Stimulated activated CD4-positive, alpha-beta T cell treated with anti-CD3 and anti-CD28 coated beads, TNF-alpha, amount 100 ng/mL, for 48 hours (primary cell): ENCODE measurements around the gene PSMC3.

Source experiments
- DNase-seq, 3 donors: peaks; one replicate each; pipeline ENCODE4 v3.0.0-alpha.2; 2020; ENCODE audit warnings: low read depth in 3 of 3

Gene PSMC3

DNA sequence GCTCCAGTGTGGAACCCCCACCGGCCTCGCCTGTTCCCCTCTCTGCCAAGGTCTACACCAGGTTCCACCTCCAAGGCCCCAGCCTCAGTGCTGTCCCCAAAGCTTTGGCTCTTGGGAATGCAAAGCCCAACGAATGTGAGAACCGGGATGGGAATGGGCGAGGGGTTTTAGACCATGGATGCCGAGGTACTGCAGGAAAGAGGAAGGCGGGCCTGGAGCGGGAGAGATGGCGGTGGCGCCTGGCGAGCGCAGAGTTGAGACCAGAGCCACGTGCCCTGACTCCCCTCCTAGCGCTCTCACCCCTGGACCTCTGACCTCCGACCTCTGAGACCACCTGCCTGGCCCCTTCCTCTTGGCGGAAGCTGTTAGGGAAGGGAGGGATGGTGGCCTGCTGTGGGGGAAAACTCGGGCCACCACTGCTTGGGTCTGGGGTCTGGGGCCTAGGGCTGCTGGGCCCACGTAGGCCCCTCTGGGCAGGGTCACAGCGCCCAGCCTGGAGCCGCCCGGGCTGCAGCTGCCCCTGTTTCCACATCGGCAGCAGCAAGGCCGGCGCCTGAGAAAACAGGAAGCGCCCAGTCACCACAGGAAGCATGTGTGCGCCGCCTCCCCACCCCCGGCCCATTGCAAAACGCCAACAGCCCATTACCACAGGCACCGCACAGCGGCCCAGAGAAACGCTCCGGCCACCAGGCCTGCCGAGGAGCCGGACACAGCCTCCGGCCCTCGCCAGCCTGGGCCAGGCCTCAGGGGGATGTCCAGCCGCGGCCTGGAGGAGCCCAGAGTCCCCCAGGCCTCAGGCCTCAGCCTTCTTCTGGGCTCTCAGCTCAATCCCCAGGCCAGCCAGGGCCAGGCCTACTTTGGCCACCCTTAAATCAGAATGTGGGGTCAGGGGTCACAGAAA lies 31.7 kb downstream of the PSMC3 start:
- DNase-seq, result peak in 2 of 3 donors; percentile 36 to 56

DNA sequence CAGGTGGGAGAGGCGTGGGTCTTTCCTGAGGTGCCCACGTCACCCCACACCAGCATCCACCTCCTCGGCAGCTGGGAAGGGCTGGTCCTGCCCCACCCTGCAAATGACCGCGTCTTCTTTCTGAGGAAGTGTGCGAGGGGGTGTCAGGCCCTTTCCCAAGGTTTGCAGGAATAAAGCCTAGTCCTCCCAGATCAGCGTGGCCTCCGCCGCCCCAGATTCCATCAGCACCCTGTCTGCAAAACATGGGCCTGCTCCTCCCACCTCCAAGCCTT lies 32.3 kb downstream of the PSMC3 start:
- DNase-seq, result no peak

DNA sequence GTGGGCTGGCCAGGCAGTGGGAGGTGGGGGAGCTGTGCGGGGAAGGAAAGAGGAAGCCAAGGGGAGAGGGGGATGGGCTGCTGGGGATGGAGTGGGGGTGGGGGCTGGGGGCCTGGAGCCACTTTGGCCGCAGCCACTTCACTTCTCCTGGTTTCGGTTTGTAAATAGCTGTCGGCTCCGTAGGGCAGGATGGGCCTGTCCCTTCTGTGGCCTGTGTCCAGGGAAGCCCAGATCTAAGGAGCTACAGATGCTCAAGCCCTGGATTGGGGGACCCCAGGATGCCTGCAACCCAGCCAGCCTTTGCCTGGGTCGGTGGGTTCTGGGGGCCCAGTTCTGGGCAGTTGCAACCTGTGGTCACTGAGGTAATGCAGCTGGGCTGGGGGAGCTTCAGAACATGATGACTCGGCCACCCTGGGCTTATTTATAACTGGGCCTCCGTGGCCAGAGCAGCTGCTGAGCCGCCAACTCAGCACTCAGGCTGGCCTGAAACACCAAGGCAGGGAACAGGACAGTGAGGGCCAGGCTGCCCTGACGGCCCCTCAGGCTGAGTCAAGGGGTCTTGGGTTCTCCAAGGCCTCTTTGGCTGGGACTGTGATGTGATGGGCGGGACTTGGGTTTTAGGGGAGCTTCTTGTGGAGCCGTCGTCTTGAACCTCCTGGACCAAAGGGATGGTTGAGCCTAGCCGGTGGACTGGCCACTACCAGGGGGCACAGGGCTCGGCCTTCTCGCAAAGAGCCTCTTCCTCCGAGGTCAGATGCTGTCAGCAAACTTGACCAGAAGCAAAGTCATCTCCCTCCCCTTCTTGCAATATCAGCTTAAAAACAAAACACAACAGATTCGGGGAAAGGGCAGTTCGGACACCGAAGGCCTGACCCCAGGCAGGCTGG lies 32.8 kb downstream of the PSMC3 start:
- no peak for DNase-seq

DNA sequence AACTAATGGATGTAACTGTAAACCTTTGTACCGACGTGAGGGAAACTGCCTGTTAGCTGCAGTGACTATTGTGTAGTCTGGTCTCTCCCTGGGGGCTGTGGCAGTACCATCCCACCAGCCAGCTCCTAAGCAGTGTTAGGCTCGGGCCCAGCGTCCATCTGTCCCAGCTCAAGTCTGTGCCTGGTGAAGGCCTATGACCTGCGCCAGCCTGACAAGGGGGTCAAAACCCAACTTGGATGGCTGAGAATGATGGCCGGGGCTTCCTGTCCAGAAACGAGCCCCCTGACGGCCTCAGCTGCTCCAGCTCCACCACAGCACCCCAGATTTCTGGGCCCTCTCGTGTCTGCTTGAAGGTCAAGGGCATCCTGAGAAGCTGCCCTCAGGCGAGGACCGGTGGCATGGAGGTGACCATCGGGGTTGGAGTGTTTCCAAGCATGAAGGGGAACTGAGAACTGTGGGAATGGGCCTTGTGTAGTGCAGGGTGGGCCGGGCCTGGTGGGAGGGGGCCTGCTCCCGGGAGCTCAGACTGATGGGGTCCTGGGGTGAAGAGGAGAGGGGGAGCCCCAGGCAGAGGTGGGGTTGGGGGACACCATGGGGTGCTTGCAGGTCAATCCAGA lies 33.6 kb downstream of the PSMC3 start:
- no peak for DNase-seq

DNA sequence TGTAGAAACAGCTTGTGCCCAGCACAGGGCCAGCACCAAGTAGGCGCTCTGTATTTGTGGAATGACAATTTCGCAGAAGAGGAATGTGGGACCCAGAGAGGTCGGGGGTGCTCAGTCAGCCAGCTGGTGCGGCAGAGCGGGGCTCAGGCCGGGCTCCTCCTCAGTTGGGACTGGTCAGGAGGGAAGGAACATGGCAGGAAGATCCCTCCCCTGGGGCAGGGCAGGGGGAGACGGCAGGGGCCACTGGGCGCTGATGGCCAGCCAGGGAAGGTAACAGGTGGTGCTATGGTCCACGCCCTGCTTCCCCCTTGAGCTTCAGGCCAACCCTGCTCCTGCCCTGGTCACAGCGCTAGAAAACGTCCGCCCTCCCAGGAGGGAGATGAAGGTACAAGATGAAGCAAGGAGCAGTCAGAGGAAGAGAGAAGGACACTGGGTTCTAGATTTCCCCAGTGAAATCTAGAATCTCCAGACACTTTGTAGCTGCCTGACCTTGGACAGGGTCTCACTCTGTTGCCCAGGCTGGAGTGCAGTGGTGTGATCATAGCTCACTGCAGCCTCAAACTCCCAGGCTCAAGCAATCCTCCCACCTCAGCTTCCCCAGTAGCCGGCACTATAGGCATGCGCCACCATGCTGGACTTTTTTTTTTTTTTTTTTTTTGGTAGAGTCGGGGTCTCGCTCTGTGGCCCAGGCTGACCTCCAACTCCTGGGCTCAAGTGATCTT lies 34.4 kb downstream of the PSMC3 start:
- no peak for DNase-seq

DNA sequence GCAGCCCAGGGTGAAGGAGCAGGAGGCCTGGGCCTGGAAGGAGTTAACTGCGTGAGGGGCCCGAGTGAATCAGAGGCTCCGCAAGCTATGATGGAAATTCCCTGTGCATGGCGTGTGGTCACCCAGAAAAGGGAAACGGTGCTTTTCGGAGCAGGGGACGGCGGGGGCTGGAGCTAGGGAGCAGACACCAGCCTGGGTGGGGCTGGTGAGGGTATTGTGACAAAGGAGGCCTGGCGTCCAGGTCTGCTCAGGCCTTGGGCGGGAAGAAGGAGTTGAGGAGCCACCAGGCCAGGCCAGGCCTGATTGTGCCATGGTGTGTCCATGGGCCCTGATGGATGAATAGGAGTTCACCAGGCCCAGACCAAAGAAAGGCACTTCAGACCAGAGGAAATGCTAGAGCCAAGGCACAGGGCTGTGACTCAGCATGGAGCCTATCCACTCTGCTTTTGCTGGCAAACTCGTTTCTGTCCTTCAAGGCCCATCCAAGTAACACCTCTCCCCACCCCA lies 35.1 kb downstream of the PSMC3 start:
- DNase-seq, result no peak

DNA sequence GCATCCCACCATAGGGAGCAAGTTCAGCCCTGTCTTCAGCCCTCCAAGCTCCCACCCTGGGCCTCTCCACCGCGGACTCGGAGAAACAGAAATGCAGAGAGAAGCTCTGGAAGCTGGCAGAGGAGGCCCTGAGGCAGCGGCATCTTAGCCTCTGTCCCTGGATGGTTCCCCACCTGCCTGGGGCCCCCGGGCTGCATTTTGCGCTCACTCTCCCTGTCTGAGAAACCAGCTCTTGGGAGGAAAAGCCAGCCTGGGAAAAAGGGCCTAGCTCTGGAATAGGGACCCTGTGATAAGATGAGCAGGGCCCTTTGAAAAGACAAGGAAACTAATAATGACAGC lies 35.8 kb downstream of the PSMC3 start:
- no peak for DNase-seq

DNA sequence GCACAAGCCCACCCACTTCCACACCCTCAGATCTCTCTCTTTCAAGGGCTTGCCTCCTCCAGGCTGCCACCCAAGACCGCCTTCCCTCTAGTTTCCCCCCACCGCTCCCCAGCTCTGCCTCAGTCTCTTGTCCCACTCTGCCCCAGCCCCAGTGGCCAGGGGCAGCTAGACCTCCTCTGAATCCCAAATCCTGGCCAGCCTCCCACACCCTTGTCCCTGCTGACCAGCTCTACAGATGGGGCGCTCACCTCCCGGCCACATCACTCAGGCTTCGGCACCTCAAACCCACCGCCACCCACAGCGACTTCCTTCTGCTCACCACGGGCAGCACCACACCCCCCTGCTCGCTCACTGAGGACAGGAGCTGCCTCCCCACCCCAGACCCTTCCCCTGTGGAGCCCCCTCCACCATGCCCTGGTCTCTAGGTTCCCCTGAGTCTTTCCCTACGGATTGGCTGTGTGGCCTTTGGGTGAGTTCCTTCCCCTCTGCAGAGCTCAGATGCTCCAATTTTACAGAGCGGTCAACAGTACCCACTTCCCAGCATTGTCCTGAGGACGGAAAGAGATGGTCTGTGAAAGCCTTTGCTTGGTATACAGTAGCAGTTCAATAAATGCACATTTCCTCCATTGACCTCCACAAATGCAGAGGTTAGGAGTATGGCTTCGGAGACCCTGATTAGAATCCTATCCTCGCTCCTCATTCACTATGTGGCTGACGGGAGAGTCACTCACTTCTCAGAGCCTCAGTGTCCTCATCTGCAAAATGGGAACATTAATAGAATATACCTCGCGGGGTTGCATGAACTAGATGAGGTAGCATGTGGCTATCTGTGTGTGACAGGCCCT lies 36.4 kb downstream of the PSMC3 start:
- no peak for DNase-seq

DNA sequence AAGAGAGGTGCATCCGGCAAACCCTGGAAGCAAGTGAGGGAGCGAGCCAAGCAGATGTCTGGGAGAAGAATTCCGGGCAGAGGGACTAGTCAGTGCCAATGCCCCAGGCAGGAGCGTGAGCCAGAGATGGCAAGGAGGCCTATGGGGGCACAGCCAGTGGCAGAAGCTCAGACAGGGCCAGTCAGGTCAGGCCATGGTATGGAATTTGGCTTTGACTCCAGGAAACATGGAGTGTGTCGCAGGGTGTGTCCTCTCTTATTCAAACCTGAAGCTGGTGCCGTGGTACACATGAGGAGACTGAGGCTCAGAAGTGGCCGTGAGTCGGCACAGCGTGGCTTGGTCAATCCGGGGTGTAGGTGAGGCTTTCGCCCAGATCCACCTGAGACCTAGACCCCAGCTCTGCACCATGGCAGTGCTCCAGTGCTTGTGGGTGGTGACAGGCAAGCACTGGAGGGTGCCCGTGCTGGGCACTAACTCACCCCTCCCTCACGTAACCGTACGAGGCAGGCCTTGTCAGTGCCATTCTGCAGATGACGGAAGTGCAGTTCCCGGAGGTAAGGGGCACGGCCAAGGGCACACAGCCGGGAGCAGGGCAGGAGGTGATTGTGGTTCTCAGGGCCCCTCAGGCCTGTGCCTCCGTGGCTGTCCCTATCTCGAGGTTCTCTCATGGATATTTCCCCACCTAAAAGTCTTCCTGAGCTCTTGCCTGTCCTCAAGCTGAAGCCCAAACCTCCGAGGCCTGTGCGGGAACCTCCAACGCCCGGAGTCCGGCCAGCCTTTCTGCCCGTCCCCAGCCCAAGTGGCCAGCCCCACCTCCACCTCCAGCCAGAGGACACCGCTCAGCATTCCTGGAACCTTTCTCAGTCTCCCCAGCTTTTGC lies 37.3 kb downstream of the PSMC3 start:
- DNase-seq, result no peak

DNA sequence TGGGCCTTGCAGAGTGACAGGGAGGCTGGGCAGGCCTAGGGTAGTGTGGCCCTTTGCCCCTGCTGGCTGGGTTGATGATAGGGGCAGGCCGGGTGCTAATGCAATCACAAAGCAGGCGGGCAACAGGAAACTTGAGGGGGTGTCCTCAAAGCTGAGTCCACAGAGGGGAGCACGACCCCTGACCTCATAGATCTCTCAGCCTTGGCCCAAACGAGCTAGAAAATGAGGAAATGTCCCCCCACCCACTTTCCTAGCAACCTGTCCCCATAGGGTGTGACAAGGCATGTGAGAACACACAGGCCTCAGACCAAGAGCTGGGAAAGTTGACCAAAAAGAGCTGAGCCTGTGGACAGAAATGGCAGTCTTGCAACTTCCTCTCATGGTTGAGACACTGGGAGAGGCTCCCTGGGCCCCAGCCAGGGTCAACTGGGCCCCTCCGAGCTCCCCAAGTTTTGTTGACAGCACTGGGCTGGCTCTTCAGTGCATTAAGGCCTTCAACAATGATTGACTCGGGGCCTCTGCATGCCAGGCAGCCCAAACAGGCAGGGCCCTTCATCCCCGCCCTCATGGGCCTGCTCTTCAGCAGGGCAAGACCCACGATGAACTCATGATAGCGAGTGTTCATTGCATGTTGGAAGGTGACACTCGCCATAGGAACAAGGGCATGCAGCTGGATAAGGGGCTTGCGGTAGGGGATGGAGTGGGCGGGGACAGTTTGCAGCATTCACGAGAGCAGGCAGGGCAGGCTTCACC lies 38.1 kb downstream of the PSMC3 start:
- no peak for DNase-seq

DNA sequence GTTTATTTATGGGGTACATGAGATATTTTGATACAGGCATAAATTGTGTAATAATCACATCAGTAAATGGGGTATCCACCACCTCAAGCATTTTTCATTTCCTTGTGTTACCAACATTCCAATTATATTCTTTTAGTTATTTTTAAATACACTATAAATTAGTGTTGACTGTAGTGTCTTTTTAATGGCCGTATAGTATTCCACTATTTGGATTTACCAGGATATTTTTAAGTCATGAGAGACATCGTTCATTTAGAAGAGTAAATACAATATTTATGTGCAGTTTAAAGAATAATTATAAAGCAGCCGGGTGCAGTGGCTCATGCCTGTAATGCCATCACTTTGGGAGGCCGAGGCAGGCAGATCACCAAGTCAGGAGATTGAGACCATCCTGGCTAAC lies 41.7 kb downstream of the PSMC3 start:
- DNase-seq, result no peak

DNA sequence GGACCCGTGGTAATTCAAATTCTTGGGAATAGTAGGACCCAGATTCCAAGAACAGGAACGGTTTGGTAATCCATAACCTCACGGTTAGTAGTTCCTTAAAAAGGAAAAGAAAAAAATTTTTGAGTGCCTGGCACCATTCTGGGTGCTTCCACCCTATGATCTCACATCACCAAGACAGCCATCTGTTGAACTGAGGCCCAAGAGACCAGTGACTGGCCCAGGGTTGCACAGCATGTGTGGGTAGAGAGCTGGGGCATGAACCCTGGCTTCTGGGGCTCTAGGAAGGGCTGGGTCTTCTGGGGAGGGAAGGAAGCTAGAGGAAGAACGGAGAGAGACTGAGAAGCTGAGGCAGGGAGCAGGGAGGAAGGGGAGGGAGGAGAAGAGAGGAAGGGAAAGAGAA lies 43.2 kb downstream of the PSMC3 start:
- DNase-seq, result no peak

DNA sequence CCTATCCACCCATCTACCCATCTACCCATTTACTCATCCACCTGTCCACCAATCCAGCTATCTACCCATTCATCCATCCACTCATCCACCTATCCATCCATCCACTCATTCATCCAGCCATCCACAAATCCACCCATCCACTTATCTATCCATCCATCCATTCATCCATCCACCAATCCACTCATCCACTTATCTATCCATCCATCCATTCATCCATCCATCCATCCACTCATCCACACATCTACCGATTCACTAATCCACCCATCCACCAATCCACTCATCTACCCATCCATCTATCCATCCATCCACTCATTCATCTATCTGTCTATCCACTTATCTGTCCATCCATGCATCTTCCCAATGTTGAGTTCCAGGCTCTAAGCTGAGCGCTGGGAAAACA lies 46.2 kb downstream of the PSMC3 start:
- no peak for DNase-seq

DNA sequence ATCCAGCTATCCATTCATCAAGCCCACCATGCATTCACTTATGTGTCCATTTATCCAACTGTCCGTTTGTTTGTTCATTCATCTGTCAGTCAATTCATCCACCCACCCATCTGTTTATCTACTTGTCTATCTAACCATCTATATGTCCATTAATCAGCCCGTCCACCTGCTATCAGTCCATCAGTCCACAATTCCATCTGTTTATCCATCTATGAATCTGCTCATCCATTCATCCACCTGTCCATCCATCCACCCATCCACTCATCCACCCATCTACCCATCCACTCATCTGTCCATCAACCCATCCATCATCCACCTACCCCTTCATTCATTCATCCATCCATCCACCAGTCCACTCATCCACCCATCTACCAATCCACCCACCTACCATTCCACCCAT lies 46.9 kb downstream of the PSMC3 start:
- no peak for DNase-seq

DNA sequence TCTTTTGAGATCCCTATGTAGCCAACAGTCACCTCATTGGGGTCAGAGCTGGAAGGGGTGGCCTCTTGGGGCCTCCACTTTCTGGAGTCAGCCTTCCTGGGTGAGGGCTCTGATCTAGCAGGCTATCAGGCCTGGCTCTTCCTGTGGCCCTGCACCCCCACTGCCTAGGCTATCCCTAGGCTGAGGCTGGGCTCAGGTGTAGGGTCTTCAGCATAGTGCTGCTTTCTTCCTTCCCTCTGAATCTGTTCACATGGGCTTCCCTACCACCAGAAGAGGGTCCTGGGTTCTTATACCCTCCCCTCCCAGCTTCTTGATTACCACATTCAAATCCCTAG lies 47.4 kb downstream of the PSMC3 start:
- DNase-seq, result no peak

DNA sequence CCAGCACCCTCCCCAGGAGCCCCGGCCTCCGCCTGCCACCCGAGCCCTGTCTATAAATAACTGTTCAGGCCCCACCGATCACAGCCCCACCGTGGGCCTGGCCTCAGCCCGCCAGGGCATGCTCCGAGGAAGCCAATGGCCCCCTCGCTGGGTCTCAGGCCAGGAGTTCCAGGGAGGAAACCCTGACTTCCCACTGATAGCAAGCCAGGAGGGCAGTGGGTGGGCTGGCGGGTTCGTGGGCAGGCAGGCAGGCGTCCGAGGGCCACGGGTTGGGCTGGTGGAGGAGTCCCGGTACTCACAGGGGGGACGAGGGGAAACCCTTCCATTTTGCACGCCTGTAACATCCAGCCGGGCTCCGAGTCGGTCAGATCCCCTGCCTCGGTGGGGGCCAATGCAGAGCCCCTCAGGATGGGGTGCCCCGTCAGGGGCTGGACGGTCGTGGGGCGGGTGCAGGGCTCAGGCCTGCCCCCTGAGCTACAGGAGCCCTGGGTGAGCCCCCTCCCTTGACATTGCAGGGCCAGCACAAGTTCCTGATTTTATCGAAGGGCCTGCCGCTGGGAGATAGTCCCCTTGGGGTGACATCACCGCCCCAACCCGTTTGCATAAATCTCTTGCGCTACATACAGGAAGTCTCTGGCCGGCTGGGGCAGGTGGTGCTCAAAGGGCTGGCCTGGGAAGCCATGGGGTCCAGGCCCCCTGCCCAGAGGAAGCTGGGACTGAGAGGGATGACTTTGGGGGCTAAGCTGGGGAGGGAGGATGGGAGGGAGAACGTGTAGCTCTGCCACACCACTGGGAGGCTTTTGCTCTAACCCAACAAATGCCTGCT lies 48.0 kb downstream of the PSMC3 start, which contains the start of gene SPI1:
Gene SPI1, minus strand, starts transcription at position 538 of the 826 bp plus-strand sequence. Its CDS starts 194 bp downstream, at position 344.
- DNase-seq, result no peak

DNA sequence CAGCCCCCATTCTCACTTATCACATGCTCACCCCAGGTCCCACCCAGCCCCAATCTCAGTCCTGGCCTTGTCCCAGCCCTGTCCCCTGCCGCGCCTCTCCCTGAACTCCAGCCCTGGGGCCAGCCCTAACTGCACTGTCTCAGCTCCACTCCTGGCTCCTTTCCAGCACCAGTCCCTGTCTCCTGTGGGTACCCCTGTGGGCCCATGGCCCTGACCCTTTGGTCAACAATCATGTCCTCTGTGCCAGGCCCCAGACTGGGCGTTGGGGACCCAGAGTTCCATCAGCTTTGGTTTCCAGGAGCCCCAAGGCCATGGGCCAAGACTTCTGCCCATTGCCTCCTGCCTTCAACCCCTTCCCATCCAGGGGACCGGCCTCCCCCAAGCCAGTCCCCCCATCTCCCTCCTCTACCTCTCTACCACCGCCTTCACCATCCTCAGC lies 48.6 kb downstream of the PSMC3 start:
- DNase-seq, result no peak
